Right ventricle myocardium inferior (tissue), 1 donor: ENCODE measurements around the gene PI4K2B. TPM values are rescaled to one million over a fixed set of nuclear protein-coding genes. Genes with fewer than 3 reads are reported as not detected.
"Not testable (repeated sequence)": the region's sequence is repeated elsewhere in the genome, so short reads cannot be mapped to it uniquely, and the experiment has no call there.

Experiments used
- ATAC-seq: fragments of 200-7000 bp; cut with Tn5 transposase; one replicate; pipeline ENCODE4 v1.9.1; 2020; ENCODE audit warnings: mild to moderate bottlenecking, moderate library complexity
- DNase-seq: peaks from one replicate; pipeline ENCODE4 v3.0.0; 2021; ENCODE audit errors: missing footprints
- intact Hi-C: fragments of 100-400 bp; cut with DNase I; formaldehyde crosslinking; loops from one replicate; pipeline ENCODE4 v1.11.0; 2022
- total RNA-seq: library from RNA; stranded (reverse); fragmentation: NEBNext Ultra II Directional; extraction: Animal tissue kit (Norgen Biotek cat#: 25700); gene quantifications from one replicate; pipeline ENCODE4 v1.2.1, GENCODE V29; 2021
- donor health status: DM: no; HTN: yes; CAD: no; lungs with severe emphysema.

The PI4K2B gene
- total RNA-seq, 1 donor from 2014 or later = 1.8 TPM

GRCh38 chr4:25297528-25298242, 63.9 kb downstream of the PI4K2B start:
- ATAC-seq = no peak
- intact Hi-C loops = no loop called here
- DNase-seq = no peak

- DNase-seq = no peak
- intact Hi-C loops = no loop called here
- no peak for ATAC-seq
Measured at GRCh38 chr4:25299476-25300203, 65.8 kb downstream of the PI4K2B start.

- DNase-seq = no peak
- intact Hi-C loops = no loop called here
Measured at GRCh38 chr4:25301471-25301870, 67.6 kb downstream of the PI4K2B start.

GRCh38 chr4:25302626-25303025, 68.8 kb downstream of the PI4K2B start:
- no peak for DNase-seq
- intact Hi-C loops = no loop called here

More at GRCh38 chr4:25301471-25301870, 67.6 kb downstream of the PI4K2B start:
- no peak for ATAC-seq

GRCh38 chr4:25303578-25303977, 69.7 kb downstream of the PI4K2B start:
- ATAC-seq (no peak), DNase-seq (no peak)
- intact Hi-C loops = no loop called here

More at GRCh38 chr4:25302626-25303025, 68.8 kb downstream of the PI4K2B start:
- ATAC-seq = no peak

- no peak for DNase-seq
- ATAC-seq = no peak
- intact Hi-C loops = no loop called here
Measured at GRCh38 chr4:25306518-25307057, 72.8 kb downstream of the PI4K2B start.

GRCh38 chr4:25307596-25307995, 73.8 kb downstream of the PI4K2B start:
- intact Hi-C loops = no loop called here
- ATAC-seq (peak; percentile 42), DNase-seq (no peak)

- no peak for ATAC-seq
- intact Hi-C loops = no loop called here
- no peak for DNase-seq
Measured at GRCh38 chr4:25308306-25308705, 74.5 kb downstream of the PI4K2B start.

GRCh38 chr4:25308761-25309160, 74.9 kb downstream of the PI4K2B start:
- intact Hi-C loops = no loop called here
- ATAC-seq = no peak

GRCh38 chr4:25310066-25310802, 76.4 kb downstream of the PI4K2B start:
- intact Hi-C loops = loop anchor here (5.0 kb wide), 1 partner anchor 78 kb away; the partner anchor contains the start of gene PI4K2B
- ATAC-seq (no peak), DNase-seq (no peak)

More at GRCh38 chr4:25308761-25309160, 74.9 kb downstream of the PI4K2B start:
- DNase-seq = no peak

- intact Hi-C loops = loop anchor here (5.0 kb wide), 1 partner anchor 78 kb away; the partner anchor contains the start of gene PI4K2B
- DNase-seq = no peak
- no peak for ATAC-seq
Measured at GRCh38 chr4:25310803-25311166, 77.0 kb downstream of the PI4K2B start.

- peak; percentile 94 for DNase-seq
- intact Hi-C loops = loop anchor here (2.0 to 5.0 kb wide), 2 partner anchors 80 to 152 kb away; partner anchors contain the start of genes PI4K2B and SEPSECS
- ATAC-seq = peak; percentile 98
Measured at GRCh38 chr4:25312496-25313200, 78.8 kb downstream of the PI4K2B start, which contains the start of gene ZCCHC4. TSS of gene ZCCHC4 (plus strand) at chr4:25312774. CDS start at chr4:25312810, 36 bp downstream.

GRCh38 chr4:25313201-25313895, 79.5 kb downstream of the PI4K2B start:
- intact Hi-C loops = loop anchor here (2.0 to 5.0 kb wide), 2 partner anchors 81 to 153 kb away; partner anchors contain the start of genes PI4K2B and SEPSECS
- no peak for DNase-seq
- no peak for ATAC-seq

GRCh38 chr4:25320336-25320735, 86.5 kb downstream of the PI4K2B start:
- intact Hi-C loops = no loop called here
- ATAC-seq = no peak

GRCh38 chr4:25320773-25321172, 86.9 kb downstream of the PI4K2B start:
- no peak for DNase-seq
- intact Hi-C loops = no loop called here
- ATAC-seq = no peak

More at GRCh38 chr4:25320336-25320735, 86.5 kb downstream of the PI4K2B start:
- no peak for DNase-seq

- no peak for DNase-seq
- intact Hi-C loops = no loop called here
Measured at GRCh38 chr4:25321703-25322102, 87.9 kb downstream of the PI4K2B start.

GRCh38 chr4:25328463-25328862, 94.6 kb downstream of the PI4K2B start:
- DNase-seq, ATAC-seq, intact Hi-C loops: not testable (repeated sequence)

More at GRCh38 chr4:25321703-25322102, 87.9 kb downstream of the PI4K2B start:
- no peak for ATAC-seq
